Measurements from ENCODE around the gene RNF208. TPM values are rescaled to one million over a fixed set of nuclear protein-coding genes. Genes with fewer than 3 reads are reported as not detected.

Gene RNF208
- total and polyA plus RNA-seq, 2 of the 4 experiments (the other 2 are of a cell fraction), result 1.2 TPM; not detected in 1

DNA sequence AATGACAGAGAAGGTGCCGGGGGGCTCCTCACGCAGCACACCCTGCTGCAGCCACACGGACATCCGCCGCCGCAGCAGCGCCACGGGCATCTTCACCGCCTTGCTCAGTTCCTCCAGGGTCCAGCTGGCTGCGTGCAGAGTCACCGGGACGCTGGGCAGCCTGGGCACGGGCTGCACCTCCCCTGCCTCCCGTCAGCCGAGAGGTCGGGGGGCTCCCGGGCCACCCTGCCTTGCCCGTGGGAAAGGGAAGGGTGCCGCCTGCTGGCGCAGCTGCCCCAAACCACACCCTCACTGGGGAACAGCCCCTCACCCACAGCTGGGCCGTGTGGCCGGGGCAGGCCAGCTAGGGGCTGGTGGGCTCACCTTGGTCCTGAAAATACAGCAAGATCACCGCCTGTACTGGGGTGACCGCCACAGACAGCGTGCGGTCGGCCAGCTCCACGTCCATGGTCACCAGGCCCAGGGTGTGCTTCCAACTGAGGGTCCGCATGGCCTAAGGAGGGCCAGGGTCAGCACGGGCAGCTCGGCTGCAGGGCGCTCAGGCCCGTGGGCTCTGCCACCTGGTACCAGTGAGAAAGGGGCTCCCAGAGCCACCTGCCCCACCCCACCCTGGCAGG, 46.6 kb downstream of the RNF208 start:
- H3K4me3 ChIP-seq (ENCODE audit: insufficient read depth, low read depth, low read length), result no peak overlapping the region
- in situ Hi-C loops (cut with MboI; ENCODE audit: low sequenced_read_pairs) (no loop called here), dilution Hi-C loops (cut with HindIII; ENCODE audit: low sequenced_read_pairs, unreplicated experiment) (no loop called here), intact Hi-C loops (cut with micrococcal nuclease) (no loop called here)
- no peak overlapping the region for H2BK15ac ChIP-seq (ENCODE audit: low read depth, low read length)
- H4K91ac ChIP-seq (ENCODE audit: insufficient read depth, low read depth, low read length), result no peak overlapping the region
- no peak overlapping the region for H3K23ac ChIP-seq (ENCODE audit: low read depth, low read length)
- no peaks in the 10 kb centered on the region for H3K79me1 ChIP-seq (ENCODE audit: low read depth in 1 of 2, low read length in 2 of 2)
- H4K5ac ChIP-seq (ENCODE audit: low read depth, low read length), result no peak overlapping the region
- H2BK120ac ChIP-seq (ENCODE audit: low read depth, low read length), result no peak overlapping the region
- no peak overlapping the region for H3K18ac ChIP-seq (ENCODE audit: low read depth, low read length)
- H3K9me1 ChIP-seq (ENCODE audit: insufficient read depth, low read length), result 0 out of 2 replicates have a peak, but pooled peaks cover 2% of the 10 kb centered on the region
- H3K9me3 ChIP-seq (ENCODE audit: control insufficient read depth, insufficient read depth, low read length), result no peaks in the 10 kb centered on the region
- H3K4me2 ChIP-seq (ENCODE audit: low read depth, low read length), result no peak overlapping the region
- TF ChIP-seq CHD1 (IDR thresholded peaks at IDR 0.05; ENCODE audit: low read depth, low read length), result no peak
- no peak; the same call in 1 of the 2 replicates for TF ChIP-seq CTCF (conservative IDR thresholded peaks at IDR 0.05; ENCODE audit: low read depth, low read length)
- TF ChIP-seq ELK1 (IDR thresholded peaks at IDR 0.05; ENCODE audit: borderline replicate concordance, low read depth, low read length), result no peak
- no peak for TF ChIP-seq CEBPB (IDR thresholded peaks at IDR 0.05; ENCODE audit: low read depth, low read length)
- no peak for TF ChIP-seq RAD21 (IDR thresholded peaks at IDR 0.05; ENCODE audit: low read length)
- BruUV-seq (replicated peaks), result no TSS peak
- no peak overlapping the region for H3K14ac ChIP-seq (replicated peaks; ENCODE audit: low read depth, low read length)
- ATAC-seq (ENCODE audit: low read depth) (peak; percentile 38; the same call in 1 of the 2 replicates), DNase-seq (no peak)
- H2AFZ ChIP-seq (replicated peaks; ENCODE audit: low read length, poor library complexity), result peak overlapping the region; percentile 14
- H3K4me1 ChIP-seq (ENCODE audit: control insufficient read depth, insufficient read depth, low read length), result no peaks in the 10 kb centered on the region; the same call in 1 of the 2 replicates
- CTCF ChIA-PET, result no interaction called here
- WGBS, 2 experiments (ENCODE audit: extremely low coverage in 2 of 2, insufficient read length in 1 of 2), result 49% methylated on average over 22 of the region's 33 CpGs; no CpG with 5 or more reads in 1 of the 2 experiments
- H3K4ac ChIP-seq (ENCODE audit: low read depth, low read length), result no peak overlapping the region
- peak overlapping the region; percentile 72 for H2AK9ac ChIP-seq (replicated peaks; ENCODE audit: low read depth, low read length, poor library complexity)
- H4K8ac ChIP-seq (ENCODE audit: low read depth in 2 of 2, low read length in 2 of 2), result no peak overlapping the region
- H3K36me3 ChIP-seq (ENCODE audit: control insufficient read depth, insufficient read depth, low read length), result peaks cover 26% of the 10 kb centered on the region
- H3K27ac ChIP-seq (ENCODE audit: insufficient read depth, low read length), result no peak overlapping the region
- H2BK5ac ChIP-seq (ENCODE audit: low read depth, low read length, poor library complexity, severe bottlenecking), result no peak overlapping the region
- POLR2A ChIA-PET (ENCODE audit: unreplicated experiment), result no interaction called here
- peaks cover 18% of the 10 kb centered on the region; the same call in 1 of the 2 replicates for H3K27me3 ChIP-seq (ENCODE audit: control insufficient read depth, insufficient read depth, low read length)
- H4K20me1 ChIP-seq (ENCODE audit: insufficient read depth, low read length), result no peaks in the 10 kb centered on the region; the same call in 1 of the 2 replicates
- no peak overlapping the region for H3K9ac ChIP-seq (ENCODE audit: low read depth, low read length)
- no peak overlapping the region for H3K56ac ChIP-seq (ENCODE audit: extremely low read depth, insufficient read depth, low read length)
- H2AK5ac ChIP-seq (ENCODE audit: low read depth, low read length), result no peak overlapping the region
- no peak overlapping the region for H2BK20ac ChIP-seq (ENCODE audit: low read depth, low read length)
